OCI-M2 (cell line): ENCODE measurements around the gene RTBDN.

Experiments used
- DNase-seq: peaks from one replicate; lab custom pipeline; 2025; ENCODE audit not compliant: unreplicated experiment; lab: John Stamatoyannopoulos, UW

The RTBDN gene

GRCh38 chr19:12793290-12794195, 40.8 kb downstream of the RTBDN start:
- no peak for DNase-seq

- no peak for DNase-seq
Measured at GRCh38 chr19:12792853-12793289, 41.5 kb downstream of the RTBDN start.

DNA sequence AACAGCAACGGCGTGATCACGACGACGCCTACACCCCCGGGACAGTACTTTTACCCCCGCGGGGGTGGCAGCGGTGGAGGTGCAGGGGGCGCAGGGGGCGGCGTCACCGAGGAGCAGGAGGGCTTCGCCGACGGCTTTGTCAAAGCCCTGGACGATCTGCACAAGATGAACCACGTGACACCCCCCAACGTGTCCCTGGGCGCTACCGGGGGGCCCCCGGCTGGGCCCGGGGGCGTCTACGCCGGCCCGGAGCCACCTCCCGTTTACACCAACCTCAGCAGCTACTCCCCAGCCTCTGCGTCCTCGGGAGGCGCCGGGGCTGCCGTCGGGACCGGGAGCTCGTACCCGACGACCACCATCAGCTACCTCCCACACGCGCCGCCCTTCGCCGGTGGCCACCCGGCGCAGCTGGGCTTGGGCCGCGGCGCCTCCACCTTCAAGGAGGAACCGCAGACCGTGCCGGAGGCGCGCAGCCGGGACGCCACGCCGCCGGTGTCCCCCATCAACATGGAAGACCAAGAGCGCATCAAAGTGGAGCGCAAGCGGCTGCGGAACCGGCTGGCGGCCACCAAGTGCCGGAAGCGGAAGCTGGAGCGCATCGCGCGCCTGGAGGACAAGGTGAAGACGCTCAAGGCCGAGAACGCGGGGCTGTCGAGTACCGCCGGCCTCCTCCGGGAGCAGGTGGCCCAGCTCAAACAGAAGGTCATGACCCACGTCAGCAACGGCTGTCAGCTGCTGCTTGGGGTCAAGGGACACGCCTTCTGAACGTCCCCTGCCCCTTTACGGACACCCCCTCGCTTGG, 42.1 kb downstream of the RTBDN start:
- no peak for DNase-seq

DNA sequence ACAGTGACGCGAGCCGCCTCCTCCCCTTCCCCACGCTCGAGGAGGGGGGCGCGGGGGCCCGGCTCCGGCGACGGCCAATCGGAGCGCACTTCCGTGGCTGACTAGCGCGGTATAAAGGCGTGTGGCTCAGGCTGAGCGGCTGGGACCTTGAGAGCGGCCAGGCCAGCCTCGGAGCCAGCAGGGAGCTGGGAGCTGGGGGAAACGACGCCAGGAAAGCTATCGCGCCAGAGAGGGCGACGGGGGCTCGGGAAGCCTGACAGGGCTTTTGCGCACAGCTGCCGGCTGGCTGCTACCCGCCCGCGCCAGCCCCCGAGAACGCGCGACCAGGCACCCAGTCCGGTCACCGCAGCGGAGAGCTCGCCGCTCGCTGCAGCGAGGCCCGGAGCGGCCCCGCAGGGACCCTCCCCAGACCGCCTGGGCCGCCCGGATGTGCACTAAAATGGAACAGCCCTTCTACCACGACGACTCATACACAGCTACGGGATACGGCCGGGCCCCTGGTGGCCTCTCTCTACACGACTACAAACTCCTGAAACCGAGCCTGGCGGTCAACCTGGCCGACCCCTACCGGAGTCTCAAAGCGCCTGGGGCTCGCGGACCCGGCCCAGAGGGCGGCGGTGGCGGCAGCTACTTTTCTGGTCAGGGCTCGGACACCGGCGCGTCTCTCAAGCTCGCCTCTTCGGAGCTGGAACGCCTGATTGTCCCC, 42.9 kb downstream of the RTBDN start, which contains the start of gene JUNB:
Gene JUNB, plus strand, starts transcription at position 142 of the 706 bp plus-strand sequence. Its CDS starts 286 bp downstream, at position 428.
- DNase-seq = no peak

- DNase-seq = no peak
Measured at GRCh38 chr19:12790628-12791344, 43.6 kb downstream of the RTBDN start.

DNA sequence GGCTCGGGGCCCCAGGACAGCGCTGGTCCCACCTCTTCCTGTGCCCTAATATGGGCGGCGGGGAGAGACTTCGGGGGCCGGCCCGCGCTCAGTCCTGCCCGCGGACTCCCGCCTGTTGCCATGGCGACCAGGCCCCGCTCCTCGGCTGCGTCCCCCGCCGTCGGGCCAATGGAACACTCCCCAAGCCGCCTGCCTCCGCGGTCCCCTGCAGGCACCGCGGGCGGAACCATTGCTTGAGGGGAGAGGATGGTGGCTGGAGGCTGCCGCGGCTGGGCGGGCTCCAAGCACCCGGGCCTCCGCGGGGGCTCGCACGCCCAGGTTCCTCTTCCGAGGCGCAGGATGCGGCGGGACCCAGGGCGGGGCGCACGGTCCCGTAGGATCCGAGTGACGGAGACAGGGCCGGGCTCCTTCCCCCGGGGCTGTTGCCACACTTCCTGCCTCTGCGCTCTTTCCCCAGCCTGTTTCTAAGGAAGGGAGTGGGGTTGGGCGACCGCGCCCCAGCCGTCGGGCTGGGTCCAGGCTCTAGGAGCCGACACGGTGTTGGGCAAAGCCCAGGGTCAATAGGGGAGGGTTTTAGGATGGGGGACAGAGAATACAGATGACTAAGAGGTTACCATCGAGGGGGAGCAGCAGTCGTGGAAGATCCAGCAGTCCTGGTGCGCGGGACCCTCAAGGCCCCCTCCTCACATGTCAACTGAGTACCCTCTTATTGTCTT, 44.3 kb downstream of the RTBDN start:
- DNase-seq = no peak

- DNase-seq = no peak
Measured at GRCh38 chr19:12789098-12789903, 45.1 kb downstream of the RTBDN start.

DNA sequence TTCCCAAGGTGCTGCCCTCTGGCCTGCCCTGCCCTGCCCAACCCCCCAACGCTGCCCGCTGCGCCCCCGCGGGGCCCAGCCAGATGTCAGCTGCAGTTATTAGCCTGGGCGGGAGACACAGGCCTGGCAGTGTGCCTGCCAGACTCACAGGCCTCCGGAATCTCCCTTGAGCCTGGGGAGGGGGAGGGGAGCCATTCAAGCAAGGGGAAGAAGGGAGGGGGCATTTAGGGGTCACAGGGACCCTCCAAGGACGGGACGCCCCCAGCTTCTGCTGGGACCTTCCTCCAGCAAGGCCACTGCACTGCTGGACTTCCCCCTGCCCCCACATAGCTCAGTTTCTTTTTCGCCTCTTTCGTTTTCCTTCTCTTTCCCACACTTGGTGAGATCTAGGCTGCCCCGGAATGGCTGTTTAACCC, 45.7 kb downstream of the RTBDN start:
- DNase-seq = no peak

GRCh38 chr19:12788042-12788681, 46.2 kb downstream of the RTBDN start:
- no peak for DNase-seq

GRCh38 chr19:12787458-12787857, 46.9 kb downstream of the RTBDN start:
- DNase-seq = no peak

- DNase-seq = no peak
Measured at GRCh38 chr19:12786952-12787351, 47.4 kb downstream of the RTBDN start.

DNA sequence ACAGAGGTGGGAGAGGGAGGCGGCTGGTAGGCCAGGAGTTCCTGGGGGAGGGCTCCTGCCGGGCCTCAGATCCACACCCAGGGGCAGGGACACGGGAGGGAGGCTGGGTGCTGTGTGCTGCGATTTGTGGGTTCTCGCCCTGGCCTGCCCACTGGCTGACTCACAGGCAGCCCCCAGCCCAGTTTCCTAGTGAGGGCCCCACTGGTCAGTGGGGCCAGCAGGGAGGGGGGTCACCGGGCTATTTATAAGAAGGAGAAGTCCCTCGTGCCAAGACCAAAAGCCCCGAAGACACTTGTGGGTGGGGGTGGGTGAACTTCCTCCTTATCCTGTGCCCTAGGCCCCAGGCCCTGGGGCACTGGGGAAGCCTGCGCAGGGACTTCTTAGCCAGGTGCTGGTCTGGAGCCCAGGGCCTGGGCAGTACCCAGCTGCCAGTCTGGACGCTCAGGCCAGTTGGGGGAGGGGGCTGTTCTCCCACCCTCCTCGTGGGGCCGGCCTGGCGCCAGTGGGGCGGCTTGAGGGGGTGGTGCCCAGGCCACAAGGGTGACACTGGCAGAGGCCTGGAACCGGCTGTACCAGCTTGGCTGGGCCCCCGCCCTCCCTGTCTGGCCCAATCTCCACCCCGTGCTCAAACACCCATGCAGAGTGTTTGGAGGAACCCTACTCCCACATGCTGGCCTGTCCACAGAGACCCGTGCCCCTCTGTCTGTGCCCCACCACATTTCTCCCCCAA, 48.1 kb downstream of the RTBDN start:
- DNase-seq = no peak

DNA sequence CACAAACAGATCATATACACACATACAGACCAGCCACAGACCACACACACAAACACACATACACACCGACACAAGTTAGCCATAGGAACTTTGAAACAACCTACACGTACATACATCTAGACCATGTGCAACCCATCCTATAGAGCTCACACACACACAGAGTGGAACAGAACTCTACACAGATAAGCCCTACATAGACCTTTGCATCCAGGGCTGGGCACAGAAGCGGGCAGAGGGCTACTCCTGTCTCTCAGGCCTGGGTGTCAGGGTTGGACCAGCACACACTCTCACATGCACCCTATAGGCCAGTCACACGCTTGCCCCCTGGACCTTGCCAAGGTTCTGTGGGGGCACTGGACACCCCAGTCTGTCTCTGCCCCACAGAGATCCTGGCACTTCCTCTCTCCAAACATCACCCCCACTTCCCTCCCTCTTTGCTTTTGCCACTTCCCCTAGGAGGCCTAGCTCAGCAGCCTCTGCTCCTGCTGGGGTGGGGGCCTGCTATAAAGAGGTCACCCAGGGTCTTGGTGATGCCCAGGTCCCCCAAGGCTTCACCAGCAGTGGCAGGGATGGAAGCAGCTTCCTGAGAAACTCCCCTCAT, 48.8 kb downstream of the RTBDN start:
- no peak for DNase-seq

DNA sequence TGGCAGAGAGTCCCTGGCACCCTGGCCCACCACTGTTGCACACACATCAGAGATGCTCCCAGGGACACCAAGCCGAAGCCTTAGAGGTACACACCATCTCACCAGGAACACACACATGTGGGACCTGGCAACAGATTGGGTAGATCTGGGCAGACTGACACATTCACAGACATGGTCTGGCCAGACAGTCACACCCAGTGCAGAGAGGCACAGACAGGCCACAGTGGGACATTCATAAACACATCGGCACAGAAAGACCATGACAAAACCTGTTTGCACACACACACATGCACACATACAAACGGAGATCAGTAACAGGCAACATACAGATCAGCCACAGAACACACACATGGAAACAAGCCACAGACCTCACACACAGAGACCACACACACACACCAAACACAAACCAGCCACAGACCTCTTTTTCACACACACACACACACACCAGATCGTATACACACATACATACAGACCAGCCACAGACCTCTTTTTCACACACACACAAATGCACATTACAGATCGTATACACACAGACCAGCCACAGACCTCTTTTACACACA, 49.4 kb downstream of the RTBDN start:
- no peak for DNase-seq

- DNase-seq = no peak
Measured at GRCh38 chr19:12784394-12784870, 49.9 kb downstream of the RTBDN start.

DNA sequence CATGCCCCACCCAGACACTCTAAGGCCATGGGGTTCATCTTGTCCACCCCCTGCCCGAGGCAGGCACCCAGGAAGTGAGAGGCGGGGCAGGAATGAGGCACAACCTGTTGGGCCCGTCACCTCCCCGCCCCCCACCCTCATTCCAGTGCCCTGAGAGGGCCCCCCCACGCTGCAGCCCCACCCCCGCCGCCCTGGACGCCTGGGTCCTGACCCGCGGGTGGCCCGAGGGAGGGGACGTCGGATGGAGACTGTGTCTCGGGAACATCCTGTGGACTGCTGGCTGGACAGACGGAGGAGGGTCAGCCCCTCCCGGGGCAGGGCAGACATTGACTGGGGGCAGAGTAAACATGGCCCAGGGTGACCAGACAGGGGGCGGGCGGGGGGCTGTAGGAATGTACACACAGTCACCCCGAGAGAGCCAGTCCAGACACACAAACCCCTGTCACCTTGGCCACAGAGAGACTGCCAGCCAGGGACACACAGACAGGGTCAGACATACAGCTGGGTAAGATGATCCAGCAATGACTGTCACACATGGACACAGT, 50.5 kb downstream of the RTBDN start:
- no peak for DNase-seq
